GM12801 (cell line): ENCODE data around the gene CT83.

ENCODE experiments used
- TF ChIP-seq, protein P1 (sequence below): IDR thresholded peaks from one replicate; pipeline ENCODE4 v1.5.1; 2011; ENCODE audit warnings: control low read depth; ENCODE audit not compliant: insufficient read length; ENCODE audit errors: extremely low read depth

The CT83 gene, protein sequence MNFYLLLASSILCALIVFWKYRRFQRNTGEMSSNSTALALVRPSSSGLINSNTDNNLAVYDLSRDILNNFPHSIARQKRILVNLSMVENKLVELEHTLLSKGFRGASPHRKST

DNA sequence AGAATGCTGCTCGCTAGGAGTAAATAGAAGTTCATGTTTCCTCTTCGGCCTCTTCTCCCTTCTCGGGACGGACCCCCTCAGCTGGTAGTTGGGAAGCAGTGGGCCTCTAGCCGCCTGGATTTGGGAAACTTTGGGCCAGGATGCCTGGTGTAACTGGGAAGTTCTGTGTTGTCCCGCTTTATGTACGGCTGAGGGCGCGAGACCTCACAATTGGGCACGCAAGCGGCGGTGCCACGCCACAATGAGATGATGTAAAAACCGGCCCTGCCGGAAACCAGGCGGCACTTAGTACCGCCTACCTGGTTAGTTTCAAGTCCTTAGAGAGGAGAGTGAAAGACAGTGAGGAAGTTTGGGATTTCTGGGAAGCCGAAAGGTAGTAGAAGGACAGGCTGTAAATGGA is at the start of gene CT83:
TSS of gene CT83 (minus strand) at position 155 of the 400 bp plus-strand sequence. CDS start at position 35, 120 bp downstream.
- TF ChIP-seq, protein P1, sequence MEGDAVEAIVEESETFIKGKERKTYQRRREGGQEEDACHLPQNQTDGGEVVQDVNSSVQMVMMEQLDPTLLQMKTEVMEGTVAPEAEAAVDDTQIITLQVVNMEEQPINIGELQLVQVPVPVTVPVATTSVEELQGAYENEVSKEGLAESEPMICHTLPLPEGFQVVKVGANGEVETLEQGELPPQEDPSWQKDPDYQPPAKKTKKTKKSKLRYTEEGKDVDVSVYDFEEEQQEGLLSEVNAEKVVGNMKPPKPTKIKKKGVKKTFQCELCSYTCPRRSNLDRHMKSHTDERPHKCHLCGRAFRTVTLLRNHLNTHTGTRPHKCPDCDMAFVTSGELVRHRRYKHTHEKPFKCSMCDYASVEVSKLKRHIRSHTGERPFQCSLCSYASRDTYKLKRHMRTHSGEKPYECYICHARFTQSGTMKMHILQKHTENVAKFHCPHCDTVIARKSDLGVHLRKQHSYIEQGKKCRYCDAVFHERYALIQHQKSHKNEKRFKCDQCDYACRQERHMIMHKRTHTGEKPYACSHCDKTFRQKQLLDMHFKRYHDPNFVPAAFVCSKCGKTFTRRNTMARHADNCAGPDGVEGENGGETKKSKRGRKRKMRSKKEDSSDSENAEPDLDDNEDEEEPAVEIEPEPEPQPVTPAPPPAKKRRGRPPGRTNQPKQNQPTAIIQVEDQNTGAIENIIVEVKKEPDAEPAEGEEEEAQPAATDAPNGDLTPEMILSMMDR, result no peak

DNA sequence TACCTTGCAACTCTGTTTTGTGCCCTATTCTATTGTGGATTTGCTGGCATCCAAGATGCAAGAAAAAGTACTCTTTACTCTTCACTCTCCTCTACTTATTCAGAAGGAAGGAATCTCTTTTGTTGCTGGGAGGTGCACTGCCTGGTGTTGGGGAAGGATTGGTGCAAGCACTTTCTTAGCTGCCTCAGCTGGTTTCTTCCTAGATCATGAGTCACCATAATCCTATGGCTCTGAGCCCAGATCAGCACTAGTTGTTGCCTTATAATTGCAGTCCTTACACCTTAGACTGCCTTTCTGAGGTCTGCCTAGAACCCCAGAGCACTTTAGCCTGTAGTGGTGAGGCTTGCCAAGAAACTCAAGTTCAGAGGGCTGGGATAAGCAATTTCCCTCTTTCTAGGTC is 37.0 kb upstream of the CT83 start:
- TF ChIP-seq, protein P1, result no peak

DNA sequence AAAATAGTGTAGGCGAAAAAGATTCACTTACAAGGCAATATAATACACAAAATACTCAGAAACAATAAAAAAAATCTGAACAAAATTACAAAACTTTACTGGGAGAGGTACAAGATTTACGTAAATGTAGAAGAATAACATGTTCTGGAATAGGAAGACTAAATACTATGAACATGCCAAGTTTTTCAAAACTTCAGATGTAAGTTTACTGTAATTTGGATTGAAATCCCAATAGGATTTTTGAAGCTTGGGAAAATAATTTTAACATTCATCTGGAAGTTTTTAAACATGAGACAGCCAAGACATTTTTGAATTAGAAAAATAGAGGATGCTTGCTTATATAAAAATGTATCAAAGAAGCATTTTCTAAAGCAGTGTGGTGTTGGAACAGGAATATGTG is 30.5 kb upstream of the CT83 start:
- TF ChIP-seq, protein P1, result no peak

DNA sequence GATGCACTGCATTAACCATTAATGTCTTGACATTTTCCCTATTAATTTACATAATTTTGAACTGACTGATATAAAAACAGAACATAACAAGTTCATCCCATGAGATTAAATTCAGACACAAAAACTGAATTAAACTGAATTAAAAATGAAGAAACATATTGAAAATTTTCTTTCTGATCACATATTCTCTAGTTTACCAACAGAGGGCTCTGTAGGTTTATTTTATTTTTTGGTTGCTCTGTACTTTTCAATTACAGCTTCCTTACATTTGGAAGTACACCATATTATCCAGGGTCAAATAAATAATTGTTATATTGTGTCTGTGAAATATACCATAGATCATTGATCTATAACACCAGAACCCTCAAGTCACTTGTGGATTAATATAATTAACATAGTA is 27.3 kb upstream of the CT83 start:
- TF ChIP-seq, protein P1, result no peak

DNA sequence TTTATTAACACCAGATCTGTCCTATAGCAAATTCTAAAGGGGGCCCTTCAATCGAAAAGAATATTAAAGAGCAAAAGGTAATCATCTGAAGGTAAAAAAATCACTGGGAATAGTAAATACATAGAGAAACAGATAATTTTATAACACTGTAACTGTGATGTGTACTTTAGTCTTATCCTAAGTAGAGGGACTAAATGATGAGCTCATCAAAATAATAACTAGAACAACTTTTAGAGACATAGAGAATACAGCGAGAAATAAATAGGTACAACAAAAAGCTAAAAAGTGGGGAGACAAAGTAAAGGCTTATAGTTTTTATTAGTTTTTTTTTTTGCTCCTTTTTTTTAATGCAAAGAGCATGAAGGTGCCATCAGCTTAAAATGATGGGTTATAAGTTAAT is 17.3 kb upstream of the CT83 start:
- TF ChIP-seq, protein P1, result no peak

DNA sequence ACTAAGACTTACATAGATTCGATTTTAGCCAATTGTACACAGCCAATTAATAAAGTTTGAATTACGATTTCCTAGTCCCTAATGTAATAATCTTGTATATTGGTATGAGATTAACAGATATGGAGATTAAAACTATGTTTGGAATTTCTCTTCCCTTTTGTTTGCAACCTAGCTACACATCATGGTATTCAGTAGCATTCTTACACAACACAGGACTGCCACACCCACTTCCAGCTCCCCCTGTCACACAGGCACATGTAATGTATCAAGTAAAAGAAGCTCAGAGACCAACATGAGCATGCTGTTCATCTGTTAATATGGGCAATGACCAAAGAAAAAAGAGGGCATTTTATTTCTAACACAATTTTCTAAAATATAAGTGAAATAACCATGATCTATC is 13.6 kb downstream of the CT83 start:
- TF ChIP-seq, protein P1, result no peak

DNA sequence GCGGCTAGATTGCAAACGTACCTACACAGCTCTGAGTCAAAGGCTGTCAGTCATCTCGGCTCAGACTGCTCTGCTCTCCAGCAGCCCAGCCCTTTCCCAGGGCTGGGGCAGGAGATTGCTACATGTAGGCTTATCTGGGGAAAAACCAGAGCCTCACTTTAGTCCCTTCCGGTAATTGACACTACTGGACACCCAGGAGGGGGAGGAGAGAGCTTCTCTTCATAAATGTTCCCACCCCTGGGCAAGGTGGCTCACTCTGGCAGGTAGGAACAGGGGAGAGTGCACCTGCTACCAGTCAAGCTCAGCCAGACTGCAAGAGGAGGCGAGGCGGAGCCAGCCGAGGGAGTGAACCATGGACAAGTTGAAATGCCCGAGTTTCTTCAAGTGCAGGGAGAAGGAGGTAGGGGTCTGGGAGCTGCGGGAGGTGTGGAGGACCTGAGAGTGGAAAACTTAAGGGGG is 26.4 kb downstream of the CT83 start, which contains the start of gene SLC6A14:
TSS of gene SLC6A14 (plus strand) at position 249 of the 459 bp plus-strand sequence. CDS start at position 353, 104 bp downstream.
- TF ChIP-seq, protein P1, result no peak
